Transverse colon (tissue), 4 donors: ENCODE results near the gene EEIG1. TPM values are rescaled to one million over a fixed set of nuclear protein-coding genes. Genes with fewer than 3 reads are reported as not detected.
A peak's percentile ranks its signal among the peaks of the same experiment; 100 is the strongest.

Source experiments
- DNase-seq: peaks from one replicate; pipeline ENCODE4 v3.0.0-alpha.2; 2019
- H3K27ac ChIP-seq, 4 donors: fragments of 200-600 bp; sonication (generic); 2 replicates each; pipeline ENCODE4 v1.5.1; 2016 to 2018; ENCODE audit warnings: inconsistent platforms in 4 of 4
- H3K27me3 ChIP-seq: fragments of 200-600 bp; sonication (generic); 2 replicates; pipeline ENCODE4 v1.5.1; 2017; ENCODE audit warnings: inconsistent platforms
- H3K36me3 ChIP-seq, 4 donors: fragments of 200-600 bp; sonication (generic); 2 replicates each; pipeline ENCODE4 v1.5.1; 2017 to 2019; ENCODE audit warnings: inconsistent platforms in 4 of 4
- H3K4me1 ChIP-seq, 4 donors: fragments of 200-600 bp; sonication (generic); 2 replicates each; pipeline ENCODE4 v1.5.1; 2017 to 2020; ENCODE audit warnings: inconsistent platforms in 4 of 4
- H3K4me3 ChIP-seq, 4 donors: fragments of 200-600 bp; sonication (generic); 1 replicate in 1 of 4; 2 replicates in 3 of 4; pipeline versions ENCODE4 v1.5.1 to v1.6.1; 2017 to 2019; ENCODE audit warnings: inconsistent platforms in 4 of 4
- H3K9me3 ChIP-seq, 2 donors: fragments of 200-600 bp; sonication (generic); 2 replicates each; pipeline ENCODE4 v1.5.1; 2017 to 2019; ENCODE audit warnings: inconsistent platforms in 2 of 2
- EP300 ChIP-seq: sonication (generic); formaldehyde crosslinking; IDR thresholded peaks from one replicate; pipeline ENCODE4 v1.6.1; 2017; ENCODE audit warnings: antibody characterized with exemption, low read depth
- POLR2A ChIP-seq: fragments of 450-650 bp; IDR thresholded peaks from one replicate; pipeline ENCODE4 v1.6.1; 2016; ENCODE audit warnings: antibody characterized with exemption, mild to moderate bottlenecking, moderate library complexity
- POLR2AphosphoS5 ChIP-seq, 3 donors: sonication (generic); formaldehyde crosslinking; IDR thresholded peaks; one replicate each; pipeline ENCODE4 v1.6.1; 2016; ENCODE audit warnings: antibody characterized with exemption in 3 of 3
- WGBS, 2 donors: methylation state at CpG; one replicate each; pipeline ENCODE4 v1.1.5; 2018; ENCODE audit warnings: low coverage in 1 of 2; 5-methylcytosine and 5-hydroxymethylcytosine counted together
- in situ Hi-C, 4 donors: fragments of 200-750 bp; cut with MboI; loops; one replicate each; pipeline versions ENCODE4 v1.15.0 to v1.15.1; 2017; ENCODE audit warnings: low sequenced_read_pairs in 3 of 4, low pct_ligation_motif_present in 1 of 4, low pct_unique_long_range_greater_than_20kb in 1 of 4
- intact Hi-C: fragments of 100-400 bp; cut with DNase I; formaldehyde crosslinking; loops from one replicate; pipeline ENCODE4 v1.15.1; 2023; ENCODE audit warnings: low total_unique reads
- total RNA-seq, 4 donors: library from RNA; depleted of rRNA; stranded (reverse); fragments of >200 nt; gene quantifications; one replicate each; pipeline ENCODE4 v1.1.0, GENCODE V29; 2016
- TF ChIP-seq, protein P1 (sequence below), 5 experiments: fragments of 200-600 bp in 3 of 5; fragments of 450-650 bp in 2 of 5; sonication (generic) in 3 of 5; IDR thresholded peaks; 1 replicate in 2 of 5; 2 replicates in 3 of 5; pipeline ENCODE4 v1.5.1; 2016 to 2017; ENCODE audit warnings: antibody characterized with exemption in 5 of 5, inconsistent platforms in 3 of 5, mild to moderate bottlenecking in 2 of 5, moderate library complexity in 1 of 5

Gene EEIG1
- total RNA-seq, 4 donors from 2014 or later = 77.0 to 230 (median 96.7) TPM

- peak in 1 of 3 donors; percentile 36 for TF ChIP-seq POLR2AphosphoS5 (IDR thresholded peaks at IDR 0.05)
- TF ChIP-seq, protein P1, sequence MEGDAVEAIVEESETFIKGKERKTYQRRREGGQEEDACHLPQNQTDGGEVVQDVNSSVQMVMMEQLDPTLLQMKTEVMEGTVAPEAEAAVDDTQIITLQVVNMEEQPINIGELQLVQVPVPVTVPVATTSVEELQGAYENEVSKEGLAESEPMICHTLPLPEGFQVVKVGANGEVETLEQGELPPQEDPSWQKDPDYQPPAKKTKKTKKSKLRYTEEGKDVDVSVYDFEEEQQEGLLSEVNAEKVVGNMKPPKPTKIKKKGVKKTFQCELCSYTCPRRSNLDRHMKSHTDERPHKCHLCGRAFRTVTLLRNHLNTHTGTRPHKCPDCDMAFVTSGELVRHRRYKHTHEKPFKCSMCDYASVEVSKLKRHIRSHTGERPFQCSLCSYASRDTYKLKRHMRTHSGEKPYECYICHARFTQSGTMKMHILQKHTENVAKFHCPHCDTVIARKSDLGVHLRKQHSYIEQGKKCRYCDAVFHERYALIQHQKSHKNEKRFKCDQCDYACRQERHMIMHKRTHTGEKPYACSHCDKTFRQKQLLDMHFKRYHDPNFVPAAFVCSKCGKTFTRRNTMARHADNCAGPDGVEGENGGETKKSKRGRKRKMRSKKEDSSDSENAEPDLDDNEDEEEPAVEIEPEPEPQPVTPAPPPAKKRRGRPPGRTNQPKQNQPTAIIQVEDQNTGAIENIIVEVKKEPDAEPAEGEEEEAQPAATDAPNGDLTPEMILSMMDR (IDR thresholded peaks at IDR 0.05) = peak; percentile 89 to 97 (median 94)
- no peak for TF ChIP-seq POLR2A
- H3K9me3 ChIP-seq = no peaks in the 10 kb centered on the region
- in situ Hi-C loops = loop anchor here in 2 of 4 donors (10.0 kb wide), 1 partner anchor 91 kb away; no protein-coding TSS in a partner anchor
- intact Hi-C loops = loop anchor here (1.0 to 5.0 kb wide), 3 partner anchors 39 to 173 kb away; partner anchors contain the start of gene EEIG1
- DNase-seq = peak; percentile 87
- 27% methylated on average over 12 of the region's 13 CpGs; no CpG with 5 or more reads in 1 of the 2 donors for WGBS, 2 donors
- H3K36me3 ChIP-seq = peaks cover 0 to 12% (median 0%) of the 10 kb centered on the region in 4 donors
- H3K4me1 ChIP-seq = peaks cover 0 to 5% (median 0%) of the 10 kb centered on the region in 4 donors
- H3K27ac ChIP-seq = peak overlapping the region in 3 of 4 donors; percentile 2 to 37 (median 35)
- H3K4me3 ChIP-seq = no peak overlapping the region
- no peaks in the 10 kb centered on the region for H3K27me3 ChIP-seq
Observed at GRCh38 chr9:127943731-127944144, 37.1 kb downstream of the EEIG1 start.

DNA sequence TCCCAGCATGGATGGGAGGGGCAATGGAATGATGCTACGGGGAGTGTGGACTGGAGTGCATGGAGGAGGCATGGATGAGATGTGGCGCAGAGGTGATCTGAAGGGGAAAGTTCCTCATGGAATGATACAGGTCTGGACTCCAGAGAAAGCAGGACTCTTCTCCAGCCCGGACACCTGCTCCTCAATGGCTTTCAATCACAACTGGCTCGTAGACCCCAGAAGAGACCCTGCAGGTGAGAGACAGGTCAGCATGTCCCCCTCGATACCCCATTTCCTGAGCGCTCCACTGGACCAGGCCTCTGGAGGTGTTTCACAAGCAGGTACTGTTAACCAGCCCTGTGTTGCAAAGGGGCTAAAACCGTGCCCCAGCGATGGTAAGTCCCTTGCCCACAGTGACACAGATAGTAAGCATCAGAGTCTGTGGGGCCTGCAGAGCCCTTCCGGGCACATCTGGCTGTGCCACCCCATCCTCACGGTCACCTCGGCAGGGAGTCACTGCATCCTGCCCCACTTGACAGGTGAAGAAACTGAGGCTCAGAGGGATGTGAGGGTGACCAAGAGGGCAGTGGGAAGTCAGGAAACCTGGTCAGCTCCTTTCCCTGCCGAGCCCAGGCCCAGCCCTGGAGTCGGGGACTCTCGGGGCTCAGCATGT lies 37.7 kb downstream of the EEIG1 start:
- peaks cover 0 to 8% (median 5%) of the 10 kb centered on the region in 4 donors for H3K4me1 ChIP-seq
- H3K4me3 ChIP-seq = no peak overlapping the region
- DNase-seq = no peak
- in situ Hi-C loops (loop anchor here in 2 of 4 donors (10.0 kb wide), 1 partner anchor 92 kb away; no protein-coding TSS in a partner anchor), intact Hi-C loops (loop anchor here (1.0 to 5.0 kb wide), 3 partner anchors 39 to 174 kb away; partner anchors contain the start of gene EEIG1)
- TF ChIP-seq POLR2A (no peak), EP300 (no peak), POLR2AphosphoS5 (IDR thresholded peaks at IDR 0.05) (no peak)
- TF ChIP-seq, protein P1 (IDR thresholded peaks at IDR 0.05) = no peak
- H3K27ac ChIP-seq = peak overlapping the region in 3 of 4 donors; percentile 2 to 37 (median 35)
- 70 to 87% methylated on average over 3 to 13 of the region's 14 CpGs for WGBS, 2 donors
- H3K36me3 ChIP-seq = peaks cover 0 to 12% (median 0%) of the 10 kb centered on the region in 4 donors
- H3K27me3 ChIP-seq = no peaks in the 10 kb centered on the region
- no peaks in the 10 kb centered on the region for H3K9me3 ChIP-seq

GRCh38 chr9:127942216-127943010 lies 38.4 kb downstream of the EEIG1 start:
- TF ChIP-seq POLR2AphosphoS5 (IDR thresholded peaks at IDR 0.05) = peak in 1 of 3 donors; percentile 56
- TF ChIP-seq EP300 = no peak
- no peak for TF ChIP-seq POLR2A
- TF ChIP-seq, protein P1 (IDR thresholded peaks at IDR 0.05) = peak; percentile 82 to 96 (median 88)
- in situ Hi-C loops = loop anchor here in 2 of 4 donors (10.0 kb wide), 1 partner anchor 92 kb away; no protein-coding TSS in a partner anchor
- intact Hi-C loops = loop anchor here (1.0 to 5.0 kb wide), 3 partner anchors 40 to 174 kb away; partner anchors contain the start of gene EEIG1
- H3K4me1 ChIP-seq = peaks cover 0 to 9% (median 9%) of the 10 kb centered on the region in 4 donors
- no peaks in the 10 kb centered on the region for H3K27me3 ChIP-seq
- no peaks in the 10 kb centered on the region for H3K9me3 ChIP-seq
- peaks cover 0 to 12% (median 0%) of the 10 kb centered on the region in 4 donors for H3K36me3 ChIP-seq
- H3K27ac ChIP-seq = peak overlapping the region in 1 of 4 donors; percentile 6
- H3K4me3 ChIP-seq = no peak overlapping the region
- 60 to 90% methylated on average over 2 to 18 of the region's 18 CpGs for WGBS, 2 donors
- DNase-seq = peak; percentile 63

GRCh38 chr9:127941961-127942215 lies 38.9 kb downstream of the EEIG1 start:
- Histone ChIP-seq H3K27ac (no peak overlapping the region), H3K9me3 (no peaks in the 10 kb centered on the region), H3K4me3 (no peak overlapping the region), H3K4me1 (peaks cover 3 to 14% (median 12%) of the 10 kb centered on the region in 4 donors), H3K36me3 (peaks cover 0 to 12% (median 0%) of the 10 kb centered on the region in 4 donors), H3K27me3 (no peaks in the 10 kb centered on the region)
- TF ChIP-seq POLR2AphosphoS5 (IDR thresholded peaks at IDR 0.05) (no peak), EP300 (no peak), POLR2A (no peak)
- TF ChIP-seq, protein P1 (IDR thresholded peaks at IDR 0.05) = no peak
- DNase-seq = no peak
- in situ Hi-C loops (loop anchor here in 2 of 4 donors (10.0 kb wide), 1 partner anchor 93 kb away; no protein-coding TSS in a partner anchor), intact Hi-C loops (loop anchor here (2.0 to 5.0 kb wide), 2 partner anchors 40 to 175 kb away; partner anchors contain the start of gene EEIG1)
- WGBS, 2 donors = 60 to 64% methylated on average over 1 to 3 of the region's 3 CpGs
